PC-9 (cell line): ENCODE results near the gene DLG2.

Experiments
- CTCF ChIP-seq: fragments of 200-600 bp; sonication (generic); conservative IDR thresholded peaks from 2 replicates; pipeline ENCODE4 v1.6.1; 2017; ENCODE audit warnings: mixed run types, antibody characterized with exemption, mild to moderate bottlenecking, moderate library complexity
- EZH2 ChIP-seq: fragments of 200-600 bp; sonication (generic); IDR thresholded peaks from 2 replicates; pipeline ENCODE4 v1.8.0; 2017; ENCODE audit warnings: antibody characterized with exemption, low read depth

GRCh38 chr11:85672105-85672902 is 45.2 kb upstream of the DLG2 start:
- TF ChIP-seq CTCF, result no peak
- no peak for TF ChIP-seq EZH2
